HG02623 (cell line): ENCODE measurements around the gene CHRND.

Experiments
- ATAC-seq: cut with Tn5 transposase; IDR thresholded peaks from one replicate; pipeline ENCODE4 v1.9.1; 2021; ENCODE audit warnings: moderate library complexity; ENCODE audit not compliant: unreplicated experiment

CHRND gene

DNA sequence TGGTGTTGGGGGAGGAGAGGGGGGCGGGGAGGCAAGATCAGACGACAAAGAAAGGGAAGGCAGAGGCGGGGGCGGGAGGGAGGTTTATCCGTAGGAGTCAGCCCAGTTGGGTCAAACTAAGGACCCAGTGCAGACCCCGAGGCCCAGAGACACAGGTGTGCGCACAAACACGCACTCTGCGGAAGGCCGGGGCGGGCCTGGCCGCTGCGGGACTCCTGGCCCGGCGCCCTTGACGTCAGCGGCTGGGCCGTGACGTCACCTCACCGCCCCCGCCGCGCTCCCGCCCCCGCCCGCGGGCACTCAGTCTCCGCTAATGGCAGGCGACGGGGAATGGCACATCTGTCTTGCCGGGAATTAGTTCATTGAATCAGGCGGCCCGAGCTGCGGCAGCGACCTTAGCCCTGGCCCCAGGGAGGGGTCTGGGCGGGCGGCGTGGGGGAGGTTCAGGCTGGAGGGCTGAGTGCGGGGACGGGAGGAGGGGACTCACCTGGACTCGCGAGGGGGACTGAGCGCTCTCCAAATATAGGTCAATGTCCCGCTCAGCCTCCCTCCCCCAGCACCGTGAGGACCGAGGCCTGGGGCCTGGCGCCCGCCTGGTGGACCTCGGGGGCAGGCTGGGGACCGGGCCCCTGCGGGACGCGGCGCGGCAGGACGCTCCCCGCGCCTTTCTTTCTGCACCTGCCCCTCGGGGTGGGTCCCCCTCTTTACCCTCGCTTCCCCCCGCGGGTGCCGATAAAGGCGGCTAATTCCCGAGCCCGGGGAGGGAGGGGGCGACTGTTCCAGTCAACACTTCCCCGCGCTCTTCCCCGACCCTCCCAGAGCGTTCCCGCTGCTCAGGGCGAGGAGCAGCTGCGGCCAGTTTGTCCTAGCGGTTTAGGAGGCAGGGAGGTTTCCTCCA lies 22.8 kb upstream of the CHRND start:
- no peak for ATAC-seq

DNA sequence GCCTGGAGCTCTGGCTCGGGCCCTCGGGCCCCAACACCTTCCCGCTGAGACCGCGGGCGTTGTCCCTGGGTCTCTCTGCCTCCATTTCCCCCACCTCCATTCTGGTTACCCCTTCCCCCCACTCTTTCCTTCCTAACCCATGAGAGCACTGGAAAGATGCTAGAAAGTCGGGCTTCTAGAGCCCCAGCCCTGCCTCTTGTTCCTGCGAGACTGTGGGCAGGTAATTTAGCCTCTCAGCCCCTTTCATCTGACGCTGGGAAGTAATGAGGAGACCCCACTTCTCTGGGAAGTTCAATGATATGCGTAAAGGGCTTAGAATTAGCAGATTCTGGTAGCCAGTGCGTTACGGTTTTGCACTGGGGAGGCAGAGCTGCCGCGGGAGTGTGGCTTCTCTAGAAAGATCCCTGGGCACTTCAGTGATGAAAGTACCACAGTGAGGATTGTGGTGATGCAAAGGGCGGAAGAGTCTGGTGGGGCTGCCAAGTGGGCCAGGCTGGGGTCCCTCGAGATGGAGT lies 22.1 kb upstream of the CHRND start:
- no peak for ATAC-seq

DNA sequence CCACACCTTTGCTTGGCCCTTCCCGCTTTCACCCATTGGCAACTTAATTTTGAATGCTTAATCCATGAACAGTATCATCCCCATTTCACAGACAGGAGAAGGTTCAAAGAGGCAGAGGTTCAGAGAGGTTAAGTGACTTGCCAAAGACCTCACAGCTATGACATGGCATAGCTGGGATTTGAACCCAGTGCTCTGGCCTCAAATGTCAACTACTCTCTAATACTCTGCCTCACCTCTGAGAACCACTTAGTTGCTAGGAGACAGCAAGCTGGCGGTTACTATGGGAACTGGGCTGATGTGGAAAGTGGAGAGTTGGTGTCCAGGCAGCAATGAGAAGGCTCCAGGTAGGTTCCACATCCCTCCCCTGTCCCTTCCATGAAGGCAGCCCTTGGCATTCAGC lies 21.5 kb upstream of the CHRND start:
- no peak for ATAC-seq

DNA sequence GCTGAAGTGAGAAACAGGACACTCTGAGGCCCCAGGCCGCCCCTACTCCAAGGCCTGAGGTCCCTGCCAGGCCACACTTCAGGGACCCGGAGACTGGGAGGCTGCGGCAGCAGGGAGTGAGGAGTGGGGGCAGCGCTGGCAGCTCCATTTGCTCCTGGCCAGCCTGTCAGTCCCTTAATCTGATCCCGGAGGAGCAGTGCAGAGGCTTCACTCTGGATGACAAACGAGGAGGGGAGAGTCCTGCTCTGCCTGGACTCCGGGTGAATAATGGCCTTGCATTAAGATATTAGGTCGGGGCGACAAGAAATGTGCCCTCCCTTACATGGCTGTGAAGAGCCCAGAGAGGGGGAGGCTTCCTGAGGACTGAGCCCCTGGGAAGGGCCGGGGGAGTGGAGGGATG lies 20.1 kb upstream of the CHRND start:
- no peak for ATAC-seq

DNA sequence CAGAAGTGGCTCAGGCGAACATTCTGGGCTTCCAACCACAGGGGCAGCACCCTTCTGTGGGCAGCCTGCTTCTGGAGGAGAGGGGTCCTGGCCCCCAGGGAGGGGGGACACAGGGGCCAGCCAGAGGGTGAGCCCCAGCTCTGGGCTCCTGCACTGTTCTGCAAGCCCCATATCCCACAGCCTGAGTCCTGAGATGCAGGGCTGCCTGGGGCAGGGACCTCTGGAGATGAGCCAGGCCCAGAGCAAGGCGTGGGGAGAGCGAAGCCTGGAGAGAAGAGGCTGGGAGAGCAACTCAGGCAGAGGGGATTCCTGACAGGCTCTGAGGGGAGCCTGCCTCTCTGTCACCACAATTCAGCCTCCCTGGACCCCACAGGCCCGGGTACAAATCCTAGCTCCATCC lies 19.3 kb upstream of the CHRND start:
- ATAC-seq, result no peak

DNA sequence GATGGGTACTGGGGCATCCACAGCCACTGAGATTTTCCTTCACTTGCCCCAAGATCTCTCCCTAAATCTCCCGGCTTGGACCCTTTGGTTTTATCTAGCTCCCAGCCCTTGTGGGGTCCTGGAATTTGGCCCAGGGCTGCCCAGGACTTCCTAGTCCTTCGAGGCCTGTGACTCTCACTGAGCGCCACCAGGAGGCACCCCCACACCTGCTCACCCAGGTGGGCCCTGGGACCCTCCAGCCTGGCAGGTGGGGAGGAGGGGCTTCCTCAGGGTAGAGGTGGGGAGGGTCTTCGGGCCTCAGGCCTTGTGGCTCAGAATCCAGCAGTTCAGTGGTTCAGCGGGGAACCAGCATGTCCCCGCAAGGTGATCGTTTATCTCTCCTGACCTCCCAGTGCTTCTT lies 17.7 kb upstream of the CHRND start:
- no peak for ATAC-seq

DNA sequence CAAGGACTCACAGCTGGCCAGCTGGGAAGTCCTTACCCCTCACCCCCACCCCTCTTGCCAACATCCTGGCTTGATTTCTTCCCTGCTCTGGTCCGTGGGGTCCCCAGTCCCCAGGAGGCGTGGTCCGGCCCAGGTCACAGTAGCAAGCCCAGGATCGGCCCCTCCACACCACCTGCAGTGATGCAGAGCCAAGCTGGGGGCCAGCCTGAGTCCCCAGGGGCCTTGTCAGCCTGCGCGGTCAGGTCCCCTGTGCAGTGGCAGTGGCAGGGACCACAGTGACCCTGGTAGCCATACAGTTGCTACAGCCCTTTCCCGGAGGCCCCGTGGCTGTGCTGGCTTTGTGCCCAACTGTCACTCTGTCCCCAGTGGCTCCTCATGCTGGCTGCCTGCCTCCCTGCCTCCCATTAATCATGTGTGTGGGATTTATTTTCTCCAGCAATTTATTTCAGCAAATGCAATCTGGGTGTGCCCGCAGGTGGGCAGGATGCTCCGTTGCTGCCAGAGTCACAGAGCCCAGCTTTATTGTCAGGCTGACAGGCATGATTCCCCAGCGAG lies 14.5 kb upstream of the CHRND start:
- ATAC-seq, result no peak

DNA sequence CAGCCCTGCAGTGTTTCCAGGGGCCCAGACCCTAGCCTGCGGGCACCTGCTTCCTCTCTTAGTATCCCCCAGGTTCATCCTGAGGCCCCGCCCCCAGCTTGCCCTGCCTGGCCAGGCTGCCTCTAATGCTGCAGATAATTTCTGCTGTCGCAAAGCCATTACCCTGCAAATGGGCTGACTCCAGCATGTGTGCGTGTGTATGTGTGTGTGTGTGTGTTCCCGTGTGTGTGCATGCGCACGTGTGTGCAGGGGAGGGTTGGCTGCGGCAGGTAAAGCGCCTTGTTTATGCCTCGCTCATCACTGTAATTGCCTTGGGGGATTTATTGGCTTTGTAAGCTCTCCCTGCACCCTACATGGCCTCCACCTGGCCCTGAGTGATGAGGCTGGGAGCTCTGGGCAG lies 13.4 kb upstream of the CHRND start:
- ATAC-seq, result no peak

DNA sequence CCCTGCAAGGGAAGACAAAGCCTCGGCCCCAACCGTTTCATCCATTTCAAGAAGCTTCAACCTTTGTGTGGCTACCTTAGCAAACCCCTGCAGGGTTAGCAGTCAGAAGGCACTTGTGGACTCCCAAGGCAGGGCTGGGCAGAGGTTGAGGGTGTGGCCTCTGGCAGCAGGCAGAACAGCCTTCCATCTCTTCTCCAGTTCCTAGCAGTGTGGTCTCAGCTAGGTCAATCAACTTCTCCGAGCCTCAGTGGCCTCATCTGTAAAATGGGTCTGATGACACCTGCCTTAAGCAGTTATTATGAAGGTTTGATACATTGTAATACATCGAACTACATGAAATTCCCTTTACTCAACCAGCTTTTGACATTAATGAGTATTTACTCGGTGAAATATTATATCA lies 12.6 kb upstream of the CHRND start:
- no peak for ATAC-seq

DNA sequence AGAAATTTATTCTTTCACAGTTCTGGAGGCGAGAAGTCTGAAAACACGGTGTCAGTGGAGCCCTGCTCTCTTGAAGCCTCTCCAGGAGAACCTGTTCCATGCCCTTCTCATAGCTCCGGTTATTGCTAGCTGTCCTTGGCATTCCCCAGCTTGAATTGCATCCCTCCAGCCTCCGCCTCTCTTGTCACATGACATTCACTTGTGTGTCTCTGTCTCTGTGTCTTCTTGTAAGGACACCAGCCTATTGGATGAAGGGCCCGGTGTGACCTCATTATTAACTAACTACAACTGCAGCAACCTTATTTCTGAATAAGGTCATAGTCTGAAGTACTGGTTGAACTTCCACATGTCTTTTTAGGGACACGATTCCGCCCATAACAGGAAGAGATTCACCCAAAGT lies 10.3 kb upstream of the CHRND start:
- ATAC-seq, result no peak

DNA sequence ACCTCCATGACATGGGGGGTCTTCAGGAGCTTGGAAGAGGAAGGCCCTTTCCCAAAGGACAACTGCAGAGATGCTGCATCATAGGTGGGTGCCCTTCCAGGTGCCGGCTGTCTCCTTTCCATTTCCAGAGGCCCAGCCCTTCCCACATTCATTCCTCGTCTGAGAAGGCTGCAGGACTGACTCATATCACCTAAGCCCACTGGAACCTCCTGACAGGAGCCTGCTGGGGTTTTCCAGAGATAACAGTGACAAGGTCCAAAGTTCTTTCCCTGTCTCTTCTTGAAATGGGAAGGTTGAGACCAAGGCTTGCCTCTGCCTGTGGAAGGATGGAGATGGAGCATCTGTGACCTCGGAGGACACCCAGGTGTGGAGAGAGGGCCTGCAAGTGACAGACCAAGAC lies 9.4 kb upstream of the CHRND start:
- no peak for ATAC-seq

DNA sequence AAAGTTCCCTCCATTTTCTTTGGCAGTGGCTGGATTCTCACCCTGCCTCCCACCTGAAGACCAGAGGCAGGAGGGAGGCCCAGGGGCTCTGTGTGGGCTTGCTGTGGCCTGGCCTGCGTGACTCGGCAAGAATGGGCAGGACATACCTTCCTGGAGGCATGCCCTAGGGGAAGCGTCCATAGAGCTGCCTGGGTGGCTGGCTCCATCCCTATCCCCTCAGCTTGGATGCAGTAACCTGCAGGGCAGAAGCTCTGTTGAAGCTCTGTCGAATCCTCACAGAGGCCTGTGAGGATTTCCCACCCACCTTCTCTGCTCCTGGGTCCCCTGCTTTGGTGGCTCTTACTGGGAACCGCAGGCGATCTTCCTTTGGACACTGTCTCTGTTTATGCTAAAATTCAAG lies 7.1 kb upstream of the CHRND start:
- no peak for ATAC-seq

DNA sequence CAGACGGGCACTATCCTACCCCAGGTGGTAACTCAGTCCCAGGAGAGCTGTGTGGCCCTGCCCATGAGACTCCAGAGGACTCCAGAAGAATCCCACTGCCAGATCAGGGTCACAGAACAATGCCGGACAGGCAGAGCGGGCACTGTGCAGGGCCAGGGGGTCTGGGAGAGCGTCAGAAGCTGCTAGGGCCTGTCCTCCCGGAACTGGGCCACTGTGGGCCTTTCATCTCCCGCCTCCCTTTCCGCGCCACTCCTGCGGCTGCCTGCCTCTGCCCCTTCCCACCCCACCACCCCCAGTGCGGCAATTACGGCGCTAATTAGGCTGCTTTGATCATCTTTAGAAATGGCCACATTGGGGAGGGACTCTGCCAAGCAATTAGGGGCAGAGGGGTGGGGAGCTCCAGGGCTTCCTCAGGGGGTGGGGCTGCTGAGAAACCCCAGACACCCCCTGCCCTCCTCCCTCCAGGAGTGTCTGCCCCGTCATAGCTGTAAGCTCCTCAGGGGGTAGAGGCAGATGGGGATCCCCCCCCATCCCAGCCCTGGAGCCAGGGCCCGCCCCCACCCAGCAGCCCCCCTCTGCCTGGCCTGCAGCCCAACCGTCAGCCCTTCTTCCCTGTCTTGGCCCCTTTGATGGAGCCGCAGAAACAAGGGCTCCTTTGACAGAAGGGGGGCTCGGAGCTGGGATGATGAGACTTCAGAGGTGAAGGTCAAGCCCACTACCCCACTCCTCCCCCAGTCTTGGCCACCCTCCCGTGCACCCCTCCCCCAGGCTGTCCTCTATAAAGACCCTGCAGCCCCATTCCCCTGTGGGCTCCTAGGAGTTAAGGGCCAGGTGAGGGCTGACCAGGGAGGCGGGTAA lies 6.2 kb upstream of the CHRND start, which contains the start of gene PRSS56:
PRSS56 (plus strand) TSS at position 808 of the 858 bp plus-strand sequence. CDS start 211 bp downstream, outside the sequence.
- ATAC-seq, result no peak

DNA sequence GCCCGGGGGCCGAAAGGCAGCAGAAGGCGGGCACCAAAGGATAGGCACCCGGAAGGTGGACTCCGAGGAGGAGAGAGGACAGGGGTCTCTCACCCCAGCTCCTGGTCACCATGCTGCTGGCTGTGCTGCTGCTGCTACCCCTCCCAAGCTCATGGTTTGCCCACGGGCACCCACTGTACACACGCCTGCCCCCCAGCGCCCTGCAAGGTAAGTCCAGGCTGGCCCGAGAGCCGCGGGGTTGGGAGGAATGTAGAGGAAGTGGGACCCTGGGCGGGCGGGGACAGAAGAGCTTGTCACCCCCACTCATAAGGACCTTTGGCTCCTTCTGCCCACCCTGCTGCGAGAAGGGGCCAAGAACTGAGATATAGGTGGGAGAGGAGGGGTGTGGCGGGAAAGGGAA lies 5.5 kb upstream of the CHRND start:
- no peak for ATAC-seq

DNA sequence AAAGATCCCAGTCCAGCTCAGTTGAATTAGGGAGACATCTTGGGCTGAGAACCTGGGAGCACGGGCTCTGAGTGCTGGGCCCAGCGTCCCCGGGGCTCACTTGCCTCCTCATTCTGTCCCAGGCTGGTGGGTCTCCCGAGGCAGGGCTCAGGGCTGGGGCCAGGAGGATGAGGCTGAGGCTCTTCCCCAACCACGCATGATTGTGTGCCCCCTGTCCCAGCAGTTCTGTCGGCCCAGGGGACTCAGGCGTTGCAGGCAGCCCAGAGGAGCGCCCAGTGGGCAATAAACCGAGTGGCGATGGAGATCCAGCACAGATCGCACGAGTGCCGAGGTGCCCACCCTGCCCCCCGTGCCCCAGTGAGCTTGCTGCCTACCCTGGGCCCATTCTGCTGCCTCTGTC lies 4.9 kb upstream of the CHRND start:
- ATAC-seq, result no peak

DNA sequence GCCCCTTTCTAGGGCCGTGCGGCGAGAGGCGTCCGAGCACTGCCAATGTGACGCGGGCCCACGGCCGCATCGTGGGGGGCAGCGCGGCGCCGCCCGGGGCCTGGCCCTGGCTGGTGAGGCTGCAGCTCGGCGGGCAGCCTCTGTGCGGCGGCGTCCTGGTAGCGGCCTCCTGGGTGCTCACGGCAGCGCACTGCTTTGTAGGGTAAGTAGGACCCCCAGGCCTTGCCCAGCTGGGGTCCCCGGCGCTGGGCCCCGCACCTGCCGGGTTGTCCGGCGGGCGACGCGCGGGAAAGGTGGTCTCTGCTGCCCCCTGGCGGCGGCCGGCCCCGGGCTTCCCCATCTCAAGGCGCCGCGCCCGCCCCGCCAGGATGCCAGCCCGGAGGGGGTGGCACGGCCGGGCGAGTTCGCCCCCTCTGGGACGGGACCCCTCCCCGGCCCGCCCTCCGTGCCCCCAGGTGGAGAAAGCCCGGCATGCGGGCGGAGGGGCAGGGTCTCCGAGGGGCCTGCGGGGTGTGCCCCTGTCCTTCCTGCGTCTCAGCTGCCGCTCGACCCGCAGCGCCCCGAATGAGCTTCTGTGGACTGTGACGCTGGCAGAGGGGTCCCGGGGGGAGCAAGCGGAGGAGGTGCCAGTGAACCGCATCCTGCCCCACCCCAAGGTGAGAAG lies 3.9 kb upstream of the CHRND start:
- ATAC-seq, result no peak

DNA sequence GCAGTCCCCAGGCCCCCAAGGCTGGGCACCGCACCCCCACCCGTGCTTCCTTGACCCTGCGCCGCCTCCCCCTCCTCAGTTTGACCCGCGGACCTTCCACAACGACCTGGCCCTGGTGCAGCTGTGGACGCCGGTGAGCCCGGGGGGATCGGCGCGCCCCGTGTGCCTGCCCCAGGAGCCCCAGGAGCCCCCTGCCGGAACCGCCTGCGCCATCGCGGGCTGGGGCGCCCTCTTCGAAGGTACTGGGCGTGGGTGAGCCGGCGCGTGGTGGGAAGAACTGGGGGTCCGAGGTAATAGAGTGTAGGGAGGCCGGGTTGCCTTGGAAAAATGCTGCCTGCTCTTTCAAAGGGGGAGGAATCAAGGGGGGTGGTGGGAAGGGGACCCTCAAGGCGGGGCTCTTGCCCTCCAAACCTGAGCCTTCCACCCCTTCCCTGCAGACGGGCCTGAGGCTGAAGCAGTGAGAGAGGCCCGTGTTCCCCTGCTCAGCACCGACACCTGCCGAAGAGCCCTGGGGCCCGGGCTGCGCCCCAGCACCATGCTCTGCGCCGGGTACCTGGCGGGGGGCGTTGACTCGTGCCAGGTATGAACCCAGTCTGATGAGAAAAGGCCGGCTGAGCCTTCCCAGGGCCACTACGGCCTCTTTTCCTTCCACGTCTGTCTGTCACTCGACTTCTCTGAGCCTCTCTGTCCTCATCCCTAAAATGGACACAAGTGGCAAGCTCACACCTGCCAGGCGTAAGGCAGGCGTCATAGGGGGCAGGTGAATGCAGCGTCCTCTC lies 3.1 kb upstream of the CHRND start:
- ATAC-seq, result no peak

DNA sequence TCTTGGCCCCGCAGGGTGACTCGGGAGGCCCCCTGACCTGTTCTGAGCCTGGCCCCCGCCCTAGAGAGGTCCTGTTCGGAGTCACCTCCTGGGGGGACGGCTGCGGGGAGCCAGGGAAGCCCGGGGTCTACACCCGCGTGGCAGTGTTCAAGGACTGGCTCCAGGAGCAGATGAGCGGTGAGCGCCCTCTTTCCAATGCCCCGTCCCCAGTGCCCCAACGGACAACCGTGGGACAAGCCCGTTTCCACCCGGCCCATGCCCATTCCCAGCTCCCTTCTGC lies 2.6 kb upstream of the CHRND start:
- no peak for ATAC-seq

DNA sequence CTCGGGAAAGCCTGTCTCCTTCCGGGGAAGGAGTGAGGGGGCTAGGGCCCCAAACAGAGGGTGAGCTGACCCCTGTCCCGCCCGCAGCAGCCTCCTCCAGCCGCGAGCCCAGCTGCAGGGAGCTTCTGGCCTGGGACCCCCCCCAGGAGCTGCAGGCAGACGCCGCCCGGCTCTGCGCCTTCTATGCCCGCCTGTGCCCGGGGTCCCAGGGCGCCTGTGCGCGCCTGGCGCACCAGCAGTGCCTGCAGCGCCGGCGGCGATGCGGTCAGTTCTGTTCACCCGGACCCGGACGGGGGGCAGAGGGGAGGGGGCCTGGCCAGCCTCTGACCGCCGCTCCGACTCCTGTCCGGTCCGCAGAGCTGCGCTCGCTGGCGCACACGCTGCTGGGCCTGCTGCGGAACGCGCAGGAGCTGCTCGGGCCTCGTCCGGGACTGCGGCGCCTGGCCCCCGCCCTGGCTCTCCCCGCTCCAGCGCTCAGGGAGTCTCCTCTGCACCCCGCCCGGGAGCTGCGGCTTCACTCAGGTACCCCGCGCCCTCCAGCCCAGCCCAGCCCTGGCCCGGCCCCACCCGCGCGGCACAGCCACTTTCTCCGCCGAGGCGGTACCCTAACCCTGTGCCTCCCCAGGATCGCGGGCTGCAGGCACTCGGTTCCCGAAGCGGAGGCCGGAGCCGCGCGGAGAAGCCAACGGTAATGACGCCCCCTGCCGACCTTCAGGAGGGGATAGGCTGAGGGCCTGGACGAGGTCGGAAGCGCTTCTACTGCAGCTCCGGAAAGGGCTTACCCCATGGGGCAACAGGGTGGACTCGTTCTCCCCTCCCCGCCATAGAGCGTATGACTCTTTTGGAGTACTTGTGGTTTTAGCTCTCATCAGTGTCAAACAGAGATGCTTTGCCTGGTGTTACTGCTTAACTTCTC lies 2.0 kb upstream of the CHRND start:
- ATAC-seq, result no peak
